Regular cardiac myocyte (primary cell): ENCODE results near the gene TUBB8B. TPM values are rescaled to one million over a fixed set of nuclear protein-coding genes. Genes with fewer than 3 reads are reported as not detected.

Experiments used
- total RNA-seq: library from RNA; depleted of rRNA; stranded (reverse); fragments of >200 nt; gene quantifications from 2 replicates; pipeline ENCODE4 v1.2.3, GENCODE V29; 2014

Gene TUBB8B
- total RNA-seq = not detected in 2 replicates

DNA sequence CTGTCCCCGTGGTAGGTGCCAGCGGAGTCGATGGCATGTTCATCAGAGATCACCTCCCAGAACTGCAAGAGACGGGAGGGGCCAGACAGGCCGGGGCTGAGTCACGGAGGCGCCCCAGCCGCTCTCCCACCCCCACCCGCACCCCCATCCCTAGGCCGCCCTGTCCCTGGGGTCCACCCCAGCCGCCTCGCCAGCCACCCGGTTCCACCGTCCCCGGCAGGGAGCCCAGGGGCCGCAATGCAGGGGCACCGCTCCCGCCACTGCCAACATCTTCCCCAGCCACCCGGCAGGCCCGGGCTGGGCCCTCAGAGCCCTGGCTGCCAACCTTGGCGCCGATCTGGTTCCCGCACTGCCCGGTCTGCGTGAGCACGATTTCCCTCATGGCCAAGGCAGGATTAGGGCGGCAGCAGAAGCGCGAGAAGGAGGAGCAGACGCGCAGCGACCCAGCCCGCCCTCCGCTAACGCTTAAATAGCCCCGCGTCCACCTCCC is at the start of gene TUBB8B:
Gene TUBB8B (minus strand): TSS at position 440 of the 490 bp plus-strand sequence. CDS start 58 bp downstream, at position 382.

Other genes starting within 250 kb of the TUBB8B start
- gene USP14, start 108.9 kb upstream of the TUBB8B start, total RNA-seq = 24.0 and 26.1 TPM in 2 replicates
- gene THOC1, start 218.4 kb upstream of the TUBB8B start, total RNA-seq = 38.9 and 39.2 TPM in 2 replicates